ENCODE results near the gene ARL8B.

GRCh38 chr3:5151586-5151985 lies 29.5 kb downstream of the ARL8B start:
- TF ChIP-seq CTCF (conservative IDR thresholded peaks at IDR 0.05 in 1 of 2, IDR thresholded peaks at IDR 0.05 in 1 of 2; ENCODE audit: low read depth in 1 of 2, low read length in 2 of 2) (no peak), EZH2 (IDR thresholded peaks at IDR 0.05; ENCODE audit: low read length, missing control alignments) (no peak)

Data from fibroblast of lung (primary cell).